NCI-H524 treated with DMSO at 0.1 percent for 48 hours (cell line): Measurements from ENCODE around the gene ERCC6.

ENCODE experiments used
- DNase-seq: peaks from one replicate; lab custom pipeline; 2025; lab: John Stamatoyannopoulos, UW

The ERCC6 gene

GRCh38 chr10:49549640-49550346 lies 10.9 kb upstream of the ERCC6 start:
- DNase-seq, result no peak

DNA sequence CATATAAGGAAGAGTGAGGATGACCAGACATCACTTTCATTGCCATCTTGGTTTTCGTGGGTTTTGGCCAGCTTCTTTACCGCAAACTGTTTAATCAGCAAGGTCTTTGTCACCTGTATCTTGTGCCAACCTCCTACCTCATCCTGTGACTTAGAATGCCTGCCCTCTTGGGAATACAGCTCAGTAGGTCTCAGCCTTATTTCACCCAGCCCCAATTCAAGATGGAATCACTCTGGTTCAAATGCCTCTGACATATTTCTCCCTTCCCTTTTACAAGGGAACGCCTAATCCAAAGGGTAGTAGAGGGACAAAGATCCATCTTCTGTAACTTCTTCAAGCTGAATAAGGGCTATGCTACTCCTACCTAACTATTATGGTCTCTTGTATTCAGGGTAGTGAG lies 4.7 kb upstream of the ERCC6 start:
- no peak for DNase-seq

- DNase-seq, result no peak
Observed at GRCh38 chr10:49542353-49542752, 3.4 kb upstream of the ERCC6 start.

DNA sequence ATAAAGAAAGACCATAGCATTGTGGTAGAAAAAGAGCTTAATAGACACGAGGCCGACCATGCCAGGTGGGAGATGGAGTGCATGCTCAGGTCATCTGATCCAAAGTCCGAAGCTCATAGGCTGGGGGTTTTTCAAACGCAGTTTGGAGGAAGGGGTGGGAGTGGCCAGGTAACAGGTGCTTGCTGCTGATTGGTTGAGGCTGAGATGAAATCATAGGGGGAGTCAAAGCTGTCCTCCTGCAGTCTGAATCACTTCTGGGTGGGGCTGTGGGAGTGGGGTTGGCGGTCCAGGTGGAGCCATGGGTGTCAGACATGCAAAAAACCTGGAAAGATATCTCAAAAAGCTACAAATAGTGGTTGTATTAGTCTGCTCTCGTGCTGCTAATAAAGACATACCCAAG lies 2.8 kb upstream of the ERCC6 start:
- no peak for DNase-seq

GRCh38 chr10:49540056-49540797 lies 1.3 kb upstream of the ERCC6 start:
- no peak for DNase-seq

DNA sequence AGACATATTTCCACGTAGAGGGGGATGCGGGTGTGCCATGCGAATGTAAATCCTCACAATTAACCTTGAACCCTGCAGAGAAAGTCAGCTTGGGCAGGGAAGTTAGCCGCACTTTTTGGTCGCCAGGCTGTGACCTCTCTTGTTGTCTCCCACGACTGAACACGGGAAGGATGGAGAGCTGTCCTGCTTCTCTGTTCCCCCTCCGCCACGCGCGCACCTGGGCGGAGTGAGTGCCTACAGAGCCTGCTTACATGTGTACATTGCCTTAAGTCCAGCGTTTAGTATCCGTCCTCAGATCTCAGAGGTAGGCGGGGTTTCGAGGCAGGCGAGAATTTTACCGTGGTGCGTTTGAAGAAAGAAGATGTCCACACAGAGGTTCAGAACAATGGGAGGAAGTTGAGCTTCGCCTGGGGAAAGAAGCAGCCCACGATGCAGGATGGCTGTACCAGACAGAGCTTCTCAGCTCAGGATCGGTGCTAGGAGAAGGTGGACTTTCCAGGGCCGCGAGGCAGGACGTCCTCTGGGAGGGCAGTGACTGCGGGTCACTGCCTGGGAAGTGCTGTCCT lies 482 bp upstream of the ERCC6 start:
- DNase-seq, result no peak

DNA sequence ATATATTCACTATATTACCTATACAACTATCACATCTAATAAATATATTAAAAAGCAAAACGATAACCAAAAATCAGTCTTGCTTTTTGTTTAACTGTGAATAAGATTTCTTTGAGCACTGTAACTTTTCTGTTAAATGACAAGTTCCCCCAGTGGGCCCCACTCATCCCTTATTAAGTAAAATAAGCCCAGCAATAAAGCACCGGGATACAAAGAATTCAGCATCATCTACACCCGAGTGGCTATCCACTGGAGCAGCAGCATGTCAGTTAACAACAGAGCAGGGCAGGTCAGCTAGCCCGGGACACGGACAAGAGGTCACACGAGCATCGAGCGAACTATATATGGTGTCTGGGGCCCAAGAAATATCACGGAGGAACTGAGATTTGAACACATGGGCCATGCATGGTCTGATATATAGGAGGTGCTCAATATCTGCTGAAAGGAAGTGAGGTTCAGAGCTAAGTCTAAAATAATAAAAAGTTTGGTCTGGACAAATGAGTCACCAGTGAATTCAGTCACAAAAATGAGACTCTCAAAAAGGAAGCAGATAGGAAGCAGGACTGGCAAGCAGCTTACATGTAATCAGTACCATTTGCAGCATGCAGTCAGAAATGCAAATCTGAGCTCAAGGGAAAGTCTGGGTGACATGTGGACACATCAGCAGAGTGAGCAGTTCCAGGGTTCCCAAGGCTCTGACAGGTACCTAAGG lies 4.1 kb downstream of the ERCC6 start:
- no peak for DNase-seq

DNA sequence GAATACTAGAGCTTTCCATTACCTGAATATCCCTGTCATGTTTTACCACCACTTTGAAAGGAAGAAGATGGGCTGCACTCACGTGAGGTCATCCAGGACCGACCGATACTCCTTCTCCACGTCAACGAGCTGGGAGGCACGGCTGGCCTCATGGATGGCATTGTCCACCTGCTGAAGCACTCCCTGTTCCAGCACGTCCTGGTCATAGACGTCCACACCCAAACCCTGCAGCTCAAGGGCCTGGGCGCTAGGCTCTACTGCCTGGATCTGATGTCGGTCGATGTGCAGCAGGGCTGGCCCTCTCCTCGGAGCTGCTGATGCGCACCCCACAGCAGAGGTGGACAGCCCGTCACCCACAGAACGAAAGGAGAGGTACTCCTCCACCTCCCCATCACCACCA lies 6.5 kb downstream of the ERCC6 start:
- DNase-seq, result no peak

- no peak for DNase-seq
Observed at GRCh38 chr10:49528977-49529506, 9.9 kb downstream of the ERCC6 start.

DNA sequence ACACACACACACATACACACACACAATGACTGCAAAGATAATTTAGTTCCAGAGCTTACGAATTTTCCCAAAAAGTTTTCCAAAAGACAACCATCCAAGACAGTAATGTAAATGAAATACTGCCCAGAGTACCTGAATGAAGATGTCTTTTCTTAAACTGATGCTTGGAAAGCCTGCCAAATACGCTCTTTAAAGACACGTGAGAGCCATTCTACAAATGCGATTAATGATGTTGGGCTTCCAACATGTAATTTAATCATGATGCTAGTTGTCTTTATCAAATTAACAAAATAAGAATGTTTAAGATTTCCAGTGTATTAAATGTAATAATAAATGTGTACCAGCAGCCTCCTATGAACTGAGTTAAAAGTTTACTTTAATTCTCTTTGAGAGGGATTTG lies 11.1 kb downstream of the ERCC6 start:
- no peak for DNase-seq

DNA sequence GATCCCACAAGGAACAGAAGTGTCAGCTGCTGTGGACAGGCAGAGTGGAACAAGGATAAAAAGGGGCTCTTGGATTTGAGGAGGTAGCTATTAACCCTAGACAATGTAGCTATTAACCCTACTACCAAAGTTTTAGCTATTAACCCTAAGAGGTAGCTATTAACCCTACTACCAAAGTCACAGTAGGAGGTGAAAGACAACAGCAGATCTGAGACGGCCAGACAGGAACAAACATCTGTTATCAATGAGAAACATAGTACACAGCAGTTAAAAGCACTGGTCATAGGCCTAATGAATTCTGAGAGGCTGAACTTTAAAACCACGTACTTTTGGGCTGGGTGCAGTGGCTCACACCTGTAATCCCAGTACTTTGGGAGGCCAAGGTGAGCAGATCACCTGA lies 11.9 kb downstream of the ERCC6 start:
- no peak for DNase-seq

DNA sequence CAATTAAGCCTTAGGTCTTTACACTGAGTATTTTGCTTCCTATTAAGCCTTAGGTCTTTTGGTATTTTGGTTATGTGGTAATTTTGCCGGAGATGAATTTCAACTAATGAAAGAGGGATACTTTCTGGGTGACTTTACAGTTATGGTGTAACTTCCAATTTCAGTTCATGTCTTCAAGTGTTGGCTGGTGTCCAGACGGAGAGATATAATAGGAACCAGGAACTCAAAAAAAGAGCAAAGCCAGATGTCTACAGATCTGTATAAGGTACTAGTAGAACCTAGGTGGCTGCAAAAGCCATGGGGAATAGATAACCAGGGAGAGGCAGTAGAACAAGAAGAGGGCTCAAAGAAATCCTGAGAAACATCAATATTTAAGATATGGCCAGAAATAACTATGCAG lies 12.3 kb downstream of the ERCC6 start:
- no peak for DNase-seq

DNA sequence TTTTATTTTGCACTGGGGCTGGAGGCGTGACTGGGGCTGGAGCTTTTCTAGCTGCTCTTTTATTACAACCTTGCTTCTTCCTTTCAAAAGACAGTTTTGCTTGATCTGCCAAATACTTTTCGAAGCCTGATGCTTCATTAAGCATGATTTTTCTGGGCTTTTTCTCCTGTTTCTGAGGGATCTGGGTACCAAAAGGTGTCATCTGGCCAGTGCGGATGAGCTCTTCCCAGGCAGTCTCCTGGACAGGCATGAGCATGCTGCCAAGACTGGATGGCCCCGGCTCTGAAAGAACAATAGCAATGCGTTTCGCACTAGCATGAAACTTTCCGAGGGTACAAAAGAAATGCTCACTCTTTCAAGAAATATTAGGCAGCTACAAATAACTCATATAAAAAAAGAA lies 14.4 kb downstream of the ERCC6 start:
- no peak for DNase-seq

DNA sequence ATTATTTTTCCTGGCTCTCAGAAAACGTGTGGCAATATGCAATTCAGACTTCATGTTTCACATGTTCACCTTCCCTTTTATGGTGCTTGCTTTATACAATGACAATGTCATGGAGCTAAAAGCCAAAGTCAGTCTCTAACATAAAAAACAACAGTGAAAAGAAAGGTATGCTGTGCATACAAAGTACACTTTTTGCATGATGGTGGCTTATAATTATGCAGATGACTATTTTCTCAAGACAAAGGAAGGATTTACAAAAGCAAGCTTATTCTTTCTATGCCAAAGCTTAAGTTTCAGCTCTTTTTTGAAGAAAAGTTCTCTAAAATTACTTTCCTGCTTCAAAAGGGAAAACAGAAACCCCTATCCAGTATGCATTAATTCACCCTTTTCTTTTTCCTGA lies 15.6 kb downstream of the ERCC6 start:
- no peak for DNase-seq

DNA sequence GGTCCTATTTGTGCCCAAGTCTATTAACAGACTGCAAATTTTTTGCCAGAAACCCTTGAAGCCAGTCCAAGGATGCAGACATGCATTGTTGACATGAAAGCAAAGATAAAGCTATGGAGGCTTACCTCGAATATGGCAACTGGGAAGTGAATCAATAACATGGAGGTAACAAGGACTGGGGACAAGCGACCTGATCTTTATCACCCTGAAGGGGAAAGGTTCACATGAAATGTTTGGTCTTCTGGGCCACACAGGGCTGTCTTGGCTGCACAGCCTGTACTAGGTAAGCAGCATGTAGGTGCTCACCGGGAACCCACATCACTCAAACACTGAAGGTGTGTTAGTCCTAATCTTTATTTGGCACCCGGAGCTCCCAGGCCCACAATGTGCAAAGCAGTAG lies 17.9 kb downstream of the ERCC6 start:
- no peak for DNase-seq

DNA sequence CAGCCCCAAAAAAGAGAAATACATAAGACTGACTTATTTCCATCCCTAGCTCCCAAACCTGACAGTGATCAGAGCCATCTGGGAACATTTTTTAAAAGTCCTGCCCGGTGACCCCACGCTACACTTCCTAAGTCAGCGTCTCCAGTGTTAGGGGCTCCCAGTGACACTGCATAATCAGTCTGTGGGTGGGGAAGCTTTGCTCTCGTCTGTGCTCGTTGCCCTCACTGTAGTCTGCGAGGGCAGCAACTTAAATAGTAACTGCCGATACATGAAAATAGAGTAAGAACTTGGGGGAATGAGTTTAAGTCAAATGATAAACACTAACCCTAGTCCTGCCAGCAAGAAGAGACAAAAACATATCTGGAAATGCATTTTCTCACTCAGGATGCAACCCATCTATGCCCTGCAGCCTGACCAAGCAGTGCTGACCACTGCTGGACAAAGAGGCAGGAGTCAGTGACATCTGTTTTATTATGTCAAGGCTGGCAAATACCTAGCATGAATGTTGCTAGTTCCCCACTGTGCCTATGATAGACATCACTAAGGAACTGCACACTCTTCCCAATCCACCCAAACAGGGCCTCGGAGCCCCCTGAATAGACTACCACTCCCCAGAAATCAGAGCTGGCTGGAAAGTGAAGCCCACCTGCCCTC lies 18.7 kb downstream of the ERCC6 start:
- DNase-seq, result no peak

- DNase-seq, result no peak
Observed at GRCh38 chr10:49519717-49520116, 19.2 kb downstream of the ERCC6 start.

DNA sequence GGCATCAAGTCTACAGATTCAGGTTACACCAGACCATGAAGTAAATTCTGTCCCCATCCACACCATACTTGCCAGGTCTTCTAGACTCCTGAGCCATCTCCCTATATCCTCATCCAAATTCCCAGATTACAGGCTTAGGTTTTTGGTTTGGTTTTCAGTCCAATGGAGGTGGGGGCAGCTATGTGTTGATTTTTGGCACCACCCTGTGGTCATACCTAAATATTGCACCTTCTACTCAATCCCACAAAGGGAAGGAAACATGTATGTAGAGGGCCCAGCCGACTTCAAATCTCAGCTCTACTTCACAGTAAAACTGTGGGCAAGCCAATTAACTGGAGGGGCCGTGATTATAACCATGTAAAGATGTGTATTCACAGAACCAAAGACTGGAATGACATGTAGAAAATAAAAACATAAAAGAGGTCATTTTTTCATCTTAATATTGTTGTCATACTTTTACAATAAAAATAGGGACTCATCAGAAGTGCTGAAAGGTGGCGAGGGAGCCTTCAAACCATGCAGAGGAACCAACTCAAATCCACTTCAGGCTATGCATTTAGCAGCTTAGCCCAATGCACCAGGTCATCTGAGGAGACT lies 19.8 kb downstream of the ERCC6 start:
- DNase-seq, result no peak

DNA sequence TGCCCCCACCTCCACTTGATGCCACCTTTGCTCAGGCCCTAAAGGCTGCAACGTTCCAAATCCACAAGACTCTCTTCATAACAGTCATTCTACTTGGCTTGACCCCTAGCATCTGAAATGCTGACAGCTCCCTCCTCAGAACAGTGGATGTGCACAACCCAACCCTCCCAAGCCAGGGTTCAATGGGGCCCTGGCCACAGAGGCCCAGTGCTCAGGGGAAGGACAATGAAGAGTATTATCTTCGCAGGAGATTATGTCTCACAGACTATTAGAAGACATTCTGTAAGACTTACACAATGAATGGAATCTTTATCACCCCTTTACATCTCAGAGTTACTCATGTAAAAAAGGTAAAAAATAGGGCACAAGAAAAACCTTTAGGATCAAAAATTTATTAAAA lies 20.4 kb downstream of the ERCC6 start:
- DNase-seq, result no peak

DNA sequence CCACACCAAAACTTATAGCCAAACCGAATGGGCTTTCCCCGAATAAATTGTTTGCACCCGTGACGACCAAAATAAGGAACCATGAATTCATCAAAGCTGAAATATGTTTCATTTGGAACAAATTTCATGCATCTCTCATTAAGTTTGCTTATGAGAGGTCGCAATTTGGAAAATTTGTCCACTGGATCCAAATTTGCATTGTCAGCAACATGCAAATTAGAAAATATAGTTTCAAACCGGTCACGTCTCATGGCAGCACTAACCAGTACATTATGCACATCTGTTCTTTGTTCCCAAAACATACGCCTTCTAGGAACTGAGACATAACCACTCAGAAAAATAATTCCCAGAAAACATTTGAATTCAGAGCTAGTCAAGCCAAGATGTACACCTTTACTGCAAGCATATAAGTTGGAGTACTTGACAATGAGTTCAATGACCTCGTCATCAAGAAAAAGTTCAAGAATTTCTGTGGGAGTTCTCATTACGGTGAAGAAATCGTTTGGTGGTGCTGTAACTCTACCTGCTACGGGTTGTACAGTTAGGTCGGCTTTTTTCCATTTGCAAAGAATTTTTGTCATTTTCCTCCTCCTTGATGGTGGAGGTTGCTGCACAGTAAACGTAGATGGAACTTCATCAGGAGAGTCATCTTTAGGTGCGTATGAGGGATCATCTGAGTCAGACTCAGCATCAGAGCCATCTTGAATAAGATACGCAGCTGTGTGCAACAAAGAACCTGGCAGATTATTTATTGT lies 22.5 kb downstream of the ERCC6 start:
- DNase-seq, result no peak
